Epidermal melanocyte (primary cell): ENCODE data around the gene MRPL9.
A peak's percentile ranks its signal among the peaks of the same experiment; 100 is the strongest.
"Not testable (repeated sequence)": the region's sequence is repeated elsewhere in the genome, so short reads cannot be mapped to it uniquely, and the experiment has no call there.

Source experiments
- DNase-seq: peaks from one replicate; pipeline ENCODE4 v3.0.0; 2011; ENCODE audit warnings: low spot score; ENCODE audit not compliant: insufficient read length

The MRPL9 gene

GRCh38 chr1:151733995-151734394, 29.3 kb downstream of the MRPL9 start:
- DNase-seq, result not testable (repeated sequence)

- DNase-seq, result no peak
Observed at GRCh38 chr1:151733126-151733525, 30.2 kb downstream of the MRPL9 start.

- DNase-seq, result no peak
Observed at GRCh38 chr1:151729966-151730291, 33.4 kb downstream of the MRPL9 start.

GRCh38 chr1:151729157-151729965, 33.9 kb downstream of the MRPL9 start:
- no peak for DNase-seq

GRCh38 chr1:151728151-151729054, 34.9 kb downstream of the MRPL9 start:
- DNase-seq, result no peak

GRCh38 chr1:151723726-151724370, 39.4 kb downstream of the MRPL9 start:
- peak; percentile 10 for DNase-seq

- DNase-seq, result peak; percentile 8
Observed at GRCh38 chr1:151721788-151722510, 41.3 kb downstream of the MRPL9 start.

- DNase-seq, result peak; percentile 70
Observed at GRCh38 chr1:151720974-151721787, 42.1 kb downstream of the MRPL9 start, which contains the start of gene RIIAD1. RIIAD1 (plus strand) TSS chr1:151721522; CDS start chr1:151721537, 15 bp downstream.

- peak; percentile 70 for DNase-seq
Observed at GRCh38 chr1:151720554-151720953, 42.7 kb downstream of the MRPL9 start.

- DNase-seq, result no peak
Observed at GRCh38 chr1:151720125-151720524, 43.2 kb downstream of the MRPL9 start.

- DNase-seq, result no peak
Observed at GRCh38 chr1:151718666-151719065, 44.6 kb downstream of the MRPL9 start.

- peak; percentile 4 for DNase-seq
Observed at GRCh38 chr1:151718011-151718431, 45.3 kb downstream of the MRPL9 start.

GRCh38 chr1:151716771-151717631, 46.3 kb downstream of the MRPL9 start, which contains the start of gene CELF3:
CELF3 (minus strand) TSS chr1:151716803; CDS start chr1:151716020, 783 bp downstream.
- no peak for DNase-seq

- no peak for DNase-seq
Observed at GRCh38 chr1:151716405-151716762, 46.9 kb downstream of the MRPL9 start.

- DNase-seq, result no peak
Observed at GRCh38 chr1:151715726-151716404, 47.4 kb downstream of the MRPL9 start.

- DNase-seq, result no peak
Observed at GRCh38 chr1:151714820-151715725, 48.2 kb downstream of the MRPL9 start.

- no peak for DNase-seq
Observed at GRCh38 chr1:151713874-151714273, 49.4 kb downstream of the MRPL9 start.

GRCh38 chr1:151713044-151713443, 50.3 kb downstream of the MRPL9 start:
- DNase-seq, result no peak
